Muscle layer of colon (tissue), 2 donors: ENCODE measurements around the gene PCDHA4.
"Not testable (repeated sequence)": the region's sequence is repeated elsewhere in the genome, so short reads cannot be mapped to it uniquely, and the experiment has no call there.

Source experiments
- H3K27ac ChIP-seq: one replicate; pipeline ENCODE4 v1.7.0; 2013; ENCODE audit warnings: low read depth, mild to moderate bottlenecking, low read length, moderate library complexity
- H3K27me3 ChIP-seq, 2 donors: one replicate each; pipeline ENCODE4 v1.7.0; 2013; ENCODE audit warnings: low read length in 2 of 2, mild to moderate bottlenecking in 2 of 2; ENCODE audit not compliant: insufficient read depth in 2 of 2, control insufficient read depth in 1 of 2
- H3K36me3 ChIP-seq: one replicate; pipeline ENCODE4 v1.7.0; 2013; ENCODE audit warnings: mild to moderate bottlenecking, low read length; ENCODE audit not compliant: insufficient read depth
- H3K4me1 ChIP-seq: one replicate; pipeline ENCODE4 v1.7.0; 2013; ENCODE audit warnings: mild to moderate bottlenecking, low read length; ENCODE audit not compliant: insufficient read depth
- H3K4me3 ChIP-seq, 2 donors: one replicate each; pipeline ENCODE4 v1.7.0; 2013; ENCODE audit warnings: low read length in 2 of 2, low read depth in 1 of 2, mild to moderate bottlenecking in 1 of 2, moderate library complexity in 1 of 2
- H3K9ac ChIP-seq: one replicate; pipeline ENCODE4 v1.7.0; 2013; ENCODE audit warnings: low read length
- H3K9me3 ChIP-seq: one replicate; pipeline ENCODE4 v1.7.0; 2013; ENCODE audit warnings: mild to moderate bottlenecking, low read length
- donor health status: abdominal sarcoma.
- donor health status: Adenocarcinoma of cecum.

Gene PCDHA4

DNA sequence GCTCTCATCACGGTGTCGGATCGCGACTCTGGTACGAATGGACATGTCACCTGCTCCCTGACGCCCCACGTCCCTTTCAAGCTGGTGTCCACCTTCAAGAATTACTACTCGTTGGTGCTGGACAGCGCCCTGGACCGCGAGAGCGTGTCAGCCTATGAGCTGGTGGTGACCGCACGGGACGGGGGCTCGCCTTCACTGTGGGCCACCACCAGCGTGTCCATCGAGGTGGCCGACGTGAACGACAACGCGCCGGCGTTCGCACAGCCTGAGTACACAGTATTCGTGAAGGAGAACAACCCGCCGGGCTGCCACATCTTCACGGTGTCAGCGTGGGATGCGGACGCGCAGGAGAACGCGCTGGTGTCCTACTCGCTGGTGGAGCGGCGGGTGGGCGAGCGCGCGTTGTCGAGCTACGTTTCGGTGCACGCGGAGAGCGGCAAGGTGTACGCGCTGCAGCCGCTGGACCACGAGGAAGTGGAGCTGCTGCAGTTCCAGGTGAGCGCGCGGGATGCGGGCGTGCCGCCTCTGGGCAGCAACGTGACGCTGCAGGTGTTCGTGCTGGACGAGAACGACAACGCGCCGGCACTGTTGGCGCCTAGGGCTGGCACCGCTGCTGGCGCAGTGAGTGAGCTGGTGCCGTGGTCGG is 10.7 kb upstream of the PCDHA4 start:
- H3K27ac ChIP-seq, H3K27me3 ChIP-seq, H3K4me3 ChIP-seq, H3K9me3 ChIP-seq, H3K36me3 ChIP-seq, H3K9ac ChIP-seq, H3K4me1 ChIP-seq: not testable (repeated sequence)

GRCh38 chr5:140796718-140797095 is 10.2 kb upstream of the PCDHA4 start:
- Histone ChIP-seq H3K4me1 (no peaks in the 10 kb centered on the region), H3K9ac (no peak overlapping the region), H3K27ac (no peak overlapping the region), H3K4me3 (no peak overlapping the region), H3K27me3 (no peaks in the 10 kb centered on the region), H3K36me3 (no peaks in the 10 kb centered on the region), H3K9me3 (peaks cover 8% of the 10 kb centered on the region)

GRCh38 chr5:140800816-140801493 is 5.9 kb upstream of the PCDHA4 start, which contains the start of gene PCDHA3:
Gene PCDHA3 (plus strand): TSS chr5:140801057.
- Histone ChIP-seq H3K27me3 (no peaks in the 10 kb centered on the region), H3K9me3 (peaks cover 1% of the 10 kb centered on the region), H3K9ac (no peak within 1 kb of the TSS), H3K27ac (no peak within 1 kb of the TSS), H3K4me1 (no peaks in the 10 kb centered on the region), H3K36me3 (no peaks in the 10 kb centered on the region), H3K4me3 (peak within 1 kb of the TSS in 1 of 2 donors; percentile 49)

GRCh38 chr5:140801494-140801841 is 5.4 kb upstream of the PCDHA4 start:
- Histone ChIP-seq H3K4me3 (peak overlapping the region in 1 of 2 donors; percentile 49), H3K36me3 (no peaks in the 10 kb centered on the region), H3K4me1 (no peaks in the 10 kb centered on the region), H3K9ac (no peak overlapping the region), H3K27me3 (no peaks in the 10 kb centered on the region), H3K27ac (no peak overlapping the region), H3K9me3 (no peaks in the 10 kb centered on the region)

GRCh38 chr5:140802381-140802780 is 4.5 kb upstream of the PCDHA4 start:
- not testable (repeated sequence) for H3K27me3 ChIP-seq, H3K4me3 ChIP-seq, H3K9me3 ChIP-seq, H3K27ac ChIP-seq, H3K36me3 ChIP-seq, H3K9ac ChIP-seq, H3K4me1 ChIP-seq

- no peak overlapping the region for H3K9ac ChIP-seq
- H3K4me1 ChIP-seq = no peaks in the 10 kb centered on the region
- H3K27me3 ChIP-seq = no peaks in the 10 kb centered on the region
- no peak overlapping the region for H3K27ac ChIP-seq
- H3K4me3 ChIP-seq = no peak overlapping the region
- no peaks in the 10 kb centered on the region for H3K36me3 ChIP-seq
- no peaks in the 10 kb centered on the region for H3K9me3 ChIP-seq
Observed at GRCh38 chr5:140802781-140803271, 4.0 kb upstream of the PCDHA4 start.

- not testable (repeated sequence) for H3K36me3 ChIP-seq, H3K9ac ChIP-seq, H3K27me3 ChIP-seq, H3K4me3 ChIP-seq, H3K4me1 ChIP-seq, H3K27ac ChIP-seq, H3K9me3 ChIP-seq
Observed at GRCh38 chr5:140808241-140808888, 1.5 kb downstream of the PCDHA4 start.

DNA sequence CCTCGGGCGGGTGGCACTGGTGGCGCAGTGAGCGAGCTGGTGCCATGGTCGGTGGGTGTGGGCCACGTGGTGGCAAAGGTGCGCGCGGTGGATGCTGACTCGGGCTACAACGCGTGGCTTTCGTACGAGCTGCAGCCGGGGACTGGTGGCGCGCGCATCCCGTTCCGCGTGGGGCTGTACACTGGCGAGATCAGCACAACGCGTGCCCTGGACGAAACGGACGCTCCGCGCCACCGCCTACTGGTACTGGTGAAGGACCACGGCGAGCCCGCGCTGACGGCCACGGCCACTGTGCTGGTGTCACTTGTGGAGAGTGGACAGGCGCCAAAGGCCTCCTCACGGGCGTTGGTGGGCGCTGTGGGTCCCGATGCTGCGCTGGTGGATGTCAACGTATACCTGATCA is 2.0 kb downstream of the PCDHA4 start:
- Histone ChIP-seq H3K36me3 (no peaks in the 10 kb centered on the region), H3K9me3 (no peaks in the 10 kb centered on the region), H3K27me3 (no peaks in the 10 kb centered on the region), H3K27ac (no peak overlapping the region), H3K9ac (no peak overlapping the region), H3K4me3 (no peak overlapping the region), H3K4me1 (no peaks in the 10 kb centered on the region)

- H3K4me3 ChIP-seq = no peak within 1 kb of the TSS
- H3K27me3 ChIP-seq = no peaks in the 10 kb centered on the region
- peaks cover 5% of the 10 kb centered on the region for H3K9me3 ChIP-seq
- H3K4me1 ChIP-seq = no peaks in the 10 kb centered on the region
- H3K9ac ChIP-seq = no peak within 1 kb of the TSS
- no peak within 1 kb of the TSS for H3K27ac ChIP-seq
- H3K36me3 ChIP-seq = no peaks in the 10 kb centered on the region
Observed at GRCh38 chr5:140821375-140822280, 14.8 kb downstream of the PCDHA4 start, which contains the start of gene PCDHA5. Gene PCDHA5 (plus strand): TSS chr5:140821613.

DNA sequence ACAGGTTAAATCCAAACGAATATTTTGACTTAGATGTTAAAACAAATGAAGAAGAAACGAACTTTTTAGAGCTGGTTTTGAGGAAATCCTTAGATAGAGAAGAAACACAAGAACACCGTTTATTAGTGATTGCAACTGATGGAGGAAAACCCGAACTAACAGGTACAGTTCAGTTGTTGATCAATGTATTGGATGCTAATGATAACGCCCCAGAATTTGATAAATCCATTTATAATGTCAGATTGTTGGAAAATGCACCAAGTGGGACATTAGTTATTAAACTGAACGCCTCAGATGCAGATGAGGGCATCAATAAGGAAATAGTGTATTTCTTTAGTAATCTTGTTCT is 15.4 kb downstream of the PCDHA4 start:
- no peak overlapping the region for H3K4me3 ChIP-seq
- H3K27me3 ChIP-seq = no peaks in the 10 kb centered on the region

DNA sequence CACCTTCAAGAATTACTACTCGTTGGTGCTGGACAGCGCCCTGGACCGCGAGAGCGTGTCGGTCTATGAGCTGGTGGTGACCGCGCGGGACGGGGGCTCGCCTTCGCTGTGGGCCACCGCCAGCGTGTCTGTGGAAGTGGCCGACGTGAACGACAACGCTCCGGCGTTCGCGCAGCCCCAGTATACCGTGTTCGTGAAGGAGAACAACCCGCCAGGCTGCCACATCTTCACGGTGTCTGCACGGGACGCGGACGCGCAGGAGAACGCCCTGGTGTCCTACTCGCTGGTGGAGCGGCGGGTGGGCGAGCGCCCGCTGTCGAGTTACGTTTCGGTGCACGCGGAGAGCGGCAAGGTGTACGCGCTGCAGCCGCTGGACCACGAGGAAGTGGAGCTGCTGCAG is 16.1 kb downstream of the PCDHA4 start:
- not testable (repeated sequence) for H3K9me3 ChIP-seq, H3K4me1 ChIP-seq, H3K9ac ChIP-seq, H3K36me3 ChIP-seq, H3K27me3 ChIP-seq, H3K4me3 ChIP-seq, H3K27ac ChIP-seq

More for the DNA sequence above, 15.4 kb downstream of the PCDHA4 start:
- peaks cover 5% of the 10 kb centered on the region for H3K9me3 ChIP-seq
- no peak overlapping the region for H3K27ac ChIP-seq
- no peaks in the 10 kb centered on the region for H3K36me3 ChIP-seq
- no peak overlapping the region for H3K9ac ChIP-seq
- H3K4me1 ChIP-seq = no peaks in the 10 kb centered on the region
